ENCODE data around the gene CDH13. TPM values are rescaled to one million over a fixed set of nuclear protein-coding genes. Genes with fewer than 3 reads are reported as not detected.

CDH13 gene
- total and polyA plus RNA-seq, 9 of the 15 experiments (the other 6 are each of a cell fraction or from before 2014, with no cell fraction given) = 0.03 TPM; not detected in 8

DNA sequence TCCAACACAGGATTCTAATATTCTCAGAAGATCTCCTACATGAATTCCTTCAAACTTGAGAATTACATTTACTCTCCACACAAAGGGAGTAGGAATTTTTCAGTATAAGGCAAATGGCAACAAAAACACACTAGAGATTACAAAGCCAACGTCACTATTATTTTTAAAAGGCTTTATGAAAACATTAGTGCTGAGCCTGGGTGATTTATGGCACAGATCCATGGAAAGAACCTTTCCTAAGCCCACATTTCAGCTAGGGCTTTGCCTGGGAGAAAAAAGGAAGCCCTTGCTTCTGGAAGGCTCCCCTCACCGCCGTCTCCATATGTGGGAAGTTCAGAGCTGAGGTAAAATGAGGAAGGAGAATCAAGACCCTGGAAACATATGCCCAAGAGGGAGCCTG is 681.6 kb downstream of the CDH13 start:
- Histone ChIP-seq H3K4me2 (ENCODE audit: insufficient read depth, low read length) (no peak overlapping the region), H3K9me3 (replicated peaks; ENCODE audit: control insufficient read depth, insufficient read depth, low read depth, low read length) (no peaks in the 10 kb centered on the region), H3K4me3 (no peak overlapping the region), H3K27me3 (ENCODE audit: control insufficient read depth in 2 of 2, insufficient read depth in 2 of 2, low read length in 2 of 2) (no peaks in the 10 kb centered on the region), H3K9me1 (ENCODE audit: control insufficient read depth, insufficient read depth, low read length) (no peaks in the 10 kb centered on the region), H3K79me2 (ENCODE audit: control insufficient read depth, insufficient read depth, low read length) (no peaks in the 10 kb centered on the region), H3K27ac (ENCODE audit: extremely low read depth, low read depth, low read length) (no peak overlapping the region), H2AFZ (ENCODE audit: low read depth, low read length) (no peak overlapping the region), H3K36me3 (ENCODE audit: control insufficient read depth, insufficient read depth, low read length) (no peaks in the 10 kb centered on the region), H4K20me1 (replicated peaks; ENCODE audit: control insufficient read depth, insufficient read depth, low read length) (no peaks in the 10 kb centered on the region), H3K4me1 (replicated peaks in 1 of 2; ENCODE audit: control insufficient read depth in 2 of 2, insufficient read depth in 2 of 2, low read length in 2 of 2) (no peaks in the 10 kb centered on the region), H3K9ac (ENCODE audit: insufficient read depth in 1 of 2, low read depth in 2 of 2, low read length in 2 of 2) (no peak overlapping the region)
- intact Hi-C loops (cut with micrococcal nuclease) = no loop called here
- WGBS (ENCODE audit: insufficient coverage, low coverage, missing lambda C conversion rate) = 0% methylated on average over 3 of the region's 3 CpGs
- ChIA-PET CTCF (ENCODE audit: low intra/inter-chr PET ratio) (no interaction called here), POLR2A (interaction anchor here (1.4 kb wide), 1 partner anchor 10 kb away, joined by 3 read pairs; no protein-coding TSS in a partner anchor)
- no peak for DNase-seq (ENCODE audit: extremely low read depth in 1 of 4, low spot score in 3 of 4)
- BruUV-seq (replicated peaks) = no TSS peak
- in situ Hi-C loops (cut with MboI) = no loop called here
- ATAC-seq = no peak
- no peak for TF ChIP-seq RHOXF2B (CRISPR knock-in tag; conservative IDR thresholded peaks at IDR 0.05)
- TF ChIP-seq LARP7 (IDR thresholded peaks at IDR 0.05) = no peak
- no peak for TF ChIP-seq FIP1L1 (IDR thresholded peaks at IDR 0.05; ENCODE audit: low read depth, low read length, poor library complexity, severe bottlenecking)
- TF ChIP-seq, protein P1, sequence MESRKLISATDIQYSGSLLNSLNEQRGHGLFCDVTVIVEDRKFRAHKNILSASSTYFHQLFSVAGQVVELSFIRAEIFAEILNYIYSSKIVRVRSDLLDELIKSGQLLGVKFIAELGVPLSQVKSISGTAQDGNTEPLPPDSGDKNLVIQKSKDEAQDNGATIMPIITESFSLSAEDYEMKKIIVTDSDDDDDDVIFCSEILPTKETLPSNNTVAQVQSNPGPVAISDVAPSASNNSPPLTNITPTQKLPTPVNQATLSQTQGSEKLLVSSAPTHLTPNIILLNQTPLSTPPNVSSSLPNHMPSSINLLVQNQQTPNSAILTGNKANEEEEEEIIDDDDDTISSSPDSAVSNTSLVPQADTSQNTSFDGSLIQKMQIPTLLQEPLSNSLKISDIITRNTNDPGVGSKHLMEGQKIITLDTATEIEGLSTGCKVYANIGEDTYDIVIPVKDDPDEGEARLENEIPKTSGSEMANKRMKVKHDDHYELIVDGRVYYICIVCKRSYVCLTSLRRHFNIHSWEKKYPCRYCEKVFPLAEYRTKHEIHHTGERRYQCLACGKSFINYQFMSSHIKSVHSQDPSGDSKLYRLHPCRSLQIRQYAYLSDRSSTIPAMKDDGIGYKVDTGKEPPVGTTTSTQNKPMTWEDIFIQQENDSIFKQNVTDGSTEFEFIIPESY (CRISPR knock-in tag; IDR thresholded peaks at IDR 0.05) = no peak
- no peak for TF ChIP-seq ELF4 (CRISPR knock-in tag; IDR thresholded peaks at IDR 0.05)
- TF ChIP-seq SOX6 (IDR thresholded peaks at IDR 0.05) = no peak
- no peak for TF ChIP-seq NFYB (IDR thresholded peaks at IDR 0.05; ENCODE audit: extremely low read depth, insufficient read length)
- no peak for TF ChIP-seq MAZ (CRISPR knock-in tag; conservative IDR thresholded peaks at IDR 0.05 in 1 of 2, IDR thresholded peaks at IDR 0.05 in 1 of 2)
- no peak for TF ChIP-seq TSC22D4 (tag; IDR thresholded peaks at IDR 0.05)
- TF ChIP-seq NR2C1 (IDR thresholded peaks at IDR 0.05) = no peak
- TF ChIP-seq NR2C1 (tag; IDR thresholded peaks at IDR 0.05) = no peak
- no peak for TF ChIP-seq ZNF507 (tag; conservative IDR thresholded peaks at IDR 0.05)
- TF ChIP-seq MTA1 (IDR thresholded peaks at IDR 0.05; ENCODE audit: borderline replicate concordance) = no peak
- TF ChIP-seq POLR2AphosphoS5 (IDR thresholded peaks at IDR 0.05; ENCODE audit: control insufficient read depth, insufficient read depth, low read depth, low read length) = no peak
- TF ChIP-seq ZNF644 (tag; IDR thresholded peaks at IDR 0.05; ENCODE audit: low read depth) = no peak
- no peak for TF ChIP-seq ZNF695 (CRISPR knock-in tag; IDR thresholded peaks at IDR 0.05)
- FAIRE-seq = no peak

Data from K562 (cell line).